ENCODE data around the gene SLC4A2.

SLC4A2 gene

DNA sequence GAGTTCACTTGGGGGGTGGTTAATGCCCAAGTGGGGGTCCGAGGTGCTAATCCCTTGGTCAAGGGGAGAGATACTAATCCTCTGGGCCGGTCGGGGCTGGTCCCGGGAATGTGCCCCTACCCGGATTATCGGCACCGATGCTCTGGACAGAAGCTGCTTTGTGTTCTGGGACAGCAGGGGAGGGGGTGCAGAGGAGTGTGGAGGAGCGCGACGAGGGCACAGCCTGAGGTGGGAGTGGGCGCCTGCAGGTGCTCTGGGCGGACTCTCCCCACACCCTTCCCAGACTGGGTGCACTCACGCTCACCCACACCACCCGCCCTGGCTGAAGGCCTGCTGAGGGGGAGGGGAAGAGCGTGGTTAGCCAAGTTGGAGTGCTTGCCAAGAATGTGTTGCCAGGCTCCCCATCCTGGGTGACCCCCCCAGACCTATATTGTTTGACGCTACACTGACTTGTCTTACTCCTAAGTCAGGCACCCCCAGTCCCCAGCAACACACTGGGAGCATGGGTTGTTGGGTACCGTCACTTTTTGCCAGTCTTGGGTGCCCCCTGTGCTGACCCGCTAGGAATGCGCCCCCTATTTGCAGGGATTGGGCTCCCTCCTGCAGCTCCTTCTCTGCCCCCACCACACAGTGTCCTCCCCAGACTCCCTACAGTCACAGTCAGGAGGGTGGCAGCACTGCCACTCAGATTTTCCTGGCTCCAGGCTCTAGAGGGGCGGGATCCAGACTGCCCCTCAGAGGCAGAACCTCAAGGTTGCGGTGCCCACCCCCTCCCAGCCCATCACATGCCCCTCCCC, 1.2 kb downstream of the SLC4A2 start:
- peaks cover 23 to 49% of the 10 kb centered on the region in 2 donors for H3K4me1 ChIP-seq (ENCODE audit: control insufficient read depth in 1 of 2, insufficient read depth in 2 of 2, low read length in 2 of 2)
- peaks cover 12 to 13% of the 10 kb centered on the region in 2 donors for H3K36me3 ChIP-seq (ENCODE audit: control insufficient read depth in 1 of 2, insufficient read depth in 2 of 2, low read length in 2 of 2)

DNA sequence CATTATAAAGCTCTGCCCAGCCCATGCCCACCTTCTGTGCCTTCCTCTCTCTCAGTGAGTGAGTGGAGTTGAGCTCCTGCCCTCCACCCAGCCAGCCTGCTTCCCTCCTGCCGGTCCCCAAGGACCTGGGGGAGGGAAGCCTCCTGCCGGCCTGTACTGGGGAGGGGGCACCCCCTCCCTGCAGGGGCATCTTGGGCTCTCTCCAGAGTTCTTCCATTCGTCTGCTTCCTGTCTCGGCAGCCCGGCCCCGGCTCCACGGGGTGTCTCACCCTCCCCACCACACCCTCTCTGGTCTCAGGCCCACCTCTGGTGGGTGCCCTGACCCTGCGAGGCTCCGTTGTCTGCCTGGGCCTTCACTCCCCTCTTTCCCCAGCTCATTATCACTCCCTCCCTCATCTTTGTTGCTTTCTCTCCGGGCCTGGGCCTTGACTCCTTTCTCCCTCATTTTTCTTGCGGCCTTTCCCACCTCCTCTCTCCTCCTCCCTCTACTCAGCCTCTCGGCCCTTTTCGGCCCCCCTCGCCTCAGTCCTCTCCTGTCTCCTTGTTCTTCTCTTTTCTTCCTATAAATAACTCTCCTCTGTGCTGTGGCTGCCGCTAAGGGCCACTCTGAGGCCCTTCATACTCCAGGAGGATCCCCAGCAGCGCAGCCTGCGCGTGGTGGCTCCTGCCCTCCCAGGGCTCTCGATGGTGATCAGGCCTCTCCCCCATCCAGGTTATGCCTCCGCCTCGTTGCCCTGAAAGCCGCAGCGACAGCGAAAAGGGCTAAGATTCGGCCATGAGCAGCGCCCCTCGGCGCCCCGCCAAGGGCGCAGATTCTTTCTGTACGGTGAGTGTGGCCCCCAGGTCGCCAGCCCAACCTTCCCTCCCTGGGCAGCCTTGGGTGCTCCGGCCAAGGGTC, 2.1 kb downstream of the SLC4A2 start:
- peaks cover 15 to 22% of the 10 kb centered on the region in 2 donors for H3K36me3 ChIP-seq (ENCODE audit: control insufficient read depth in 1 of 2, insufficient read depth in 2 of 2, low read length in 2 of 2)
- no peaks in the 10 kb centered on the region for H3K9me3 ChIP-seq (ENCODE audit: control insufficient read depth in 1 of 2, low read length in 2 of 2)
- H3K4me1 ChIP-seq (ENCODE audit: control insufficient read depth in 1 of 2, insufficient read depth in 2 of 2, low read length in 2 of 2) = peaks cover 23 to 49% of the 10 kb centered on the region in 2 donors
- H3K4me3 ChIP-seq (ENCODE audit: low read depth in 1 of 2, low read length in 2 of 2) = peak overlapping the region; percentile 92 to 93
- no peaks in the 10 kb centered on the region for H3K27me3 ChIP-seq (ENCODE audit: low read depth, low read length)
- H3K27ac ChIP-seq (ENCODE audit: low read length) = no peak overlapping the region

More for the DNA sequence above, 1.2 kb downstream of the SLC4A2 start:
- peak overlapping the region; percentile 92 to 93 for H3K4me3 ChIP-seq (ENCODE audit: low read depth in 1 of 2, low read length in 2 of 2)
- H3K27me3 ChIP-seq (ENCODE audit: low read depth, low read length) = no peaks in the 10 kb centered on the region
- peak overlapping the region; percentile 51 for H3K27ac ChIP-seq (ENCODE audit: low read length)
- H3K9me3 ChIP-seq (ENCODE audit: control insufficient read depth in 1 of 2, low read length in 2 of 2) = no peaks in the 10 kb centered on the region

DNA sequence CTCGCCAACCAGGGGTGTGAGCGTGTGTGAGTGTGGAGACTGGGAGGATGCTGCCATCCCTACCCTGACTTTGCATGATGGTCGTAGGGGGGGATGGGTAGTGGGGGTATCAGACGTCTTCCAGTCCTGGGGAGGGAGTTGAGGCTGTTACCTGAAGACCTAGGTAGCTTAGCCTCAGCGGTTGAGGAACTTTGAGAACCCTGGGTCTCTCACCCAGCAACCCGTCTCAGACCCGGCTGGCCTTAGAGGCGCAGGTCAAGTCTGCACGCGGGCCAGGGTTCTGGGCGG, 2.7 kb downstream of the SLC4A2 start:
- Histone ChIP-seq H3K4me1 (ENCODE audit: control insufficient read depth in 1 of 2, insufficient read depth in 2 of 2, low read length in 2 of 2) (peaks cover 22 to 44% of the 10 kb centered on the region in 2 donors), H3K27me3 (ENCODE audit: low read depth, low read length) (no peaks in the 10 kb centered on the region), H3K36me3 (ENCODE audit: control insufficient read depth in 1 of 2, insufficient read depth in 2 of 2, low read length in 2 of 2) (peaks cover 15 to 28% of the 10 kb centered on the region in 2 donors), H3K27ac (ENCODE audit: low read length) (no peak overlapping the region), H3K4me3 (ENCODE audit: low read depth in 1 of 2, low read length in 2 of 2) (peak overlapping the region in 1 of 2 donors; percentile 92), H3K9me3 (ENCODE audit: control insufficient read depth in 1 of 2, low read length in 2 of 2) (no peaks in the 10 kb centered on the region)

GRCh38 chr7:151062399-151063211, 3.2 kb downstream of the SLC4A2 start:
- Histone ChIP-seq H3K4me3 (ENCODE audit: low read depth in 1 of 2, low read length in 2 of 2) (peak overlapping the region; percentile 44 to 45), H3K27me3 (ENCODE audit: low read depth, low read length) (no peaks in the 10 kb centered on the region), H3K9me3 (ENCODE audit: control insufficient read depth in 1 of 2, low read length in 2 of 2) (no peaks in the 10 kb centered on the region), H3K27ac (ENCODE audit: low read length) (peak overlapping the region; percentile 45), H3K4me1 (ENCODE audit: control insufficient read depth in 1 of 2, insufficient read depth in 2 of 2, low read length in 2 of 2) (peaks cover 20 to 40% of the 10 kb centered on the region in 2 donors), H3K36me3 (ENCODE audit: control insufficient read depth in 1 of 2, insufficient read depth in 2 of 2, low read length in 2 of 2) (peaks cover 20 to 33% of the 10 kb centered on the region in 2 donors)

- Histone ChIP-seq H3K4me1 (ENCODE audit: control insufficient read depth in 1 of 2, insufficient read depth in 2 of 2, low read length in 2 of 2) (peaks cover 20 to 39% of the 10 kb centered on the region in 2 donors), H3K9me3 (ENCODE audit: control insufficient read depth in 1 of 2, low read length in 2 of 2) (no peaks in the 10 kb centered on the region), H3K4me3 (ENCODE audit: low read depth in 1 of 2, low read length in 2 of 2) (no peak overlapping the region), H3K27ac (ENCODE audit: low read length) (no peak overlapping the region), H3K27me3 (ENCODE audit: low read depth, low read length) (no peaks in the 10 kb centered on the region), H3K36me3 (ENCODE audit: control insufficient read depth in 1 of 2, insufficient read depth in 2 of 2, low read length in 2 of 2) (peaks cover 26 to 39% of the 10 kb centered on the region in 2 donors)
Measured at GRCh38 chr7:151063212-151063561, 3.8 kb downstream of the SLC4A2 start.

DNA sequence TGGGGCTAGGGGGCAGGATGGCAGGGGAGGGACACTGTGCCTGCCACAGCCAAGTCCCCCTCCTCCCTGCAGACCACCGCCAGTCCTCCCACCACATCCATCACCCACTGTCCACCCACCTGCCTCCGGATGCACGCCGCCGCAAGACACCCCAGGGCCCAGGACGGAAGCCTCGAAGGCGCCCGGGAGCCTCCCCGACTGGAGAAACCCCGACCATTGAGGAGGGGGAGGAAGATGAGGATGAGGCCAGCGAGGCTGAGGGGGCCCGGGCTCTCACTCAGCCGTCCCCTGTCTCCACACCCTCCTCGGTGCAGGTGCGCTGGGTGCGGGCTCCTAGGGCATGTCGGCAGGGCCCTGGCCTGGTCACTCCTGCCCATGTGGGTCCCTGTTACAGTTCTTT, 5.1 kb downstream of the SLC4A2 start:
- H3K27ac ChIP-seq (ENCODE audit: low read length) = no peak overlapping the region
- H3K9me3 ChIP-seq (ENCODE audit: control insufficient read depth in 1 of 2, low read length in 2 of 2) = no peaks in the 10 kb centered on the region
- H3K27me3 ChIP-seq (ENCODE audit: low read depth, low read length) = no peaks in the 10 kb centered on the region
- H3K4me1 ChIP-seq (ENCODE audit: control insufficient read depth in 1 of 2, insufficient read depth in 2 of 2, low read length in 2 of 2) = peaks cover 12 to 29% of the 10 kb centered on the region in 2 donors
- H3K36me3 ChIP-seq (ENCODE audit: control insufficient read depth in 1 of 2, insufficient read depth in 2 of 2, low read length in 2 of 2) = peaks cover 31 to 50% of the 10 kb centered on the region in 2 donors
- no peak overlapping the region for H3K4me3 ChIP-seq (ENCODE audit: low read depth in 1 of 2, low read length in 2 of 2)

DNA sequence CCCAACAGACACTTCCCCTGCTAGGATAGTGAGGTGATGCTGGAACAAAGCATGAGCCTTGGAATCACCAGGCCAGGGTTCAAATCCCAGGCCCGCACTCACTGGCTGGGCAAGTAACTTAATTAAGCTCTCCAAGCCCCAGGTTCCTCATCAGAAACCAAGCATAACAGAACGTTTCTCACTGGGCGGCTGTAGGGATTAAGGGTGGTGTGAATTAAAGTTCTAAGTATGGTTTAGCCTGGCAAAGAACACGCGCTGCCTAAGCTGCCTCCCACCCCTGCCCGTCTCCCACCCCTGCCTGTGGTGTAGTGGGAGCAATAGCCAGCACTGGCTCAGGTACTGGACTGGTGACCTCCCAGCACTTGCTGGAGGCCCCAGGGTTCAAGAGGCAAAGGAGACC, 5.6 kb downstream of the SLC4A2 start:
- Histone ChIP-seq H3K27ac (ENCODE audit: low read length) (no peak overlapping the region), H3K9me3 (ENCODE audit: control insufficient read depth in 1 of 2, low read length in 2 of 2) (no peaks in the 10 kb centered on the region), H3K27me3 (ENCODE audit: low read depth, low read length) (no peaks in the 10 kb centered on the region), H3K4me1 (ENCODE audit: control insufficient read depth in 1 of 2, insufficient read depth in 2 of 2, low read length in 2 of 2) (peaks cover 12 to 29% of the 10 kb centered on the region in 2 donors), H3K36me3 (ENCODE audit: control insufficient read depth in 1 of 2, insufficient read depth in 2 of 2, low read length in 2 of 2) (peaks cover 34 to 56% of the 10 kb centered on the region in 2 donors), H3K4me3 (ENCODE audit: low read depth in 1 of 2, low read length in 2 of 2) (no peak overlapping the region)

DNA sequence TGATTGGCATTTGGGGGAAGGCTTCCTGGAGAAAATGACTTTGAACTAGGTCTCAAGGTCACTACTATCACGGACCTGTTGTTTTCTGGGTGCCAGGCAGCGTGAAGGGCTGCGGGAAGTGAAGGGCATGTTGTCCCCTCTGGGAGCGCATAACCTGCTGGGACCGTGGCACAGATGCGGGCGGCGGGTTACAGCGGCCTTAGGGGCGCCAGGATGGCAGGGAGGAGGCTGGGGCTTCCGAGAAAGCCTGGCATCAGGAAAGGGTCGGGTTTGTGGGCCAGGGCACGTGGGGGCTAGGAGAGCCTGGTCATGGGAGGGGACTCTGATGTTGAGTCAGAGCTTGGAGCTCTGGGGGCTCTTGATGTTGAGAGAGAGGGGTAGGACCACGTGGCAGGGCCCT, 6.1 kb downstream of the SLC4A2 start:
- Histone ChIP-seq H3K4me3 (ENCODE audit: low read depth in 1 of 2, low read length in 2 of 2) (no peak overlapping the region), H3K27me3 (ENCODE audit: low read depth, low read length) (no peaks in the 10 kb centered on the region), H3K4me1 (ENCODE audit: control insufficient read depth in 1 of 2, insufficient read depth in 2 of 2, low read length in 2 of 2) (peaks cover 12 to 24% of the 10 kb centered on the region in 2 donors), H3K36me3 (ENCODE audit: control insufficient read depth in 1 of 2, insufficient read depth in 2 of 2, low read length in 2 of 2) (peaks cover 39 to 61% of the 10 kb centered on the region in 2 donors), H3K27ac (ENCODE audit: low read length) (no peak overlapping the region), H3K9me3 (ENCODE audit: control insufficient read depth in 1 of 2, low read length in 2 of 2) (no peaks in the 10 kb centered on the region)

GRCh38 chr7:151066273-151066974, 7.0 kb downstream of the SLC4A2 start:
- H3K36me3 ChIP-seq (ENCODE audit: control insufficient read depth in 1 of 2, insufficient read depth in 2 of 2, low read length in 2 of 2) = peaks cover 45 to 70% of the 10 kb centered on the region in 2 donors
- peaks cover 7 to 15% of the 10 kb centered on the region in 2 donors for H3K4me1 ChIP-seq (ENCODE audit: control insufficient read depth in 1 of 2, insufficient read depth in 2 of 2, low read length in 2 of 2)
- no peak overlapping the region for H3K27ac ChIP-seq (ENCODE audit: low read length)
- no peaks in the 10 kb centered on the region for H3K27me3 ChIP-seq (ENCODE audit: low read depth, low read length)
- no peak overlapping the region for H3K4me3 ChIP-seq (ENCODE audit: low read depth in 1 of 2, low read length in 2 of 2)
- H3K9me3 ChIP-seq (ENCODE audit: control insufficient read depth in 1 of 2, low read length in 2 of 2) = no peaks in the 10 kb centered on the region

DNA sequence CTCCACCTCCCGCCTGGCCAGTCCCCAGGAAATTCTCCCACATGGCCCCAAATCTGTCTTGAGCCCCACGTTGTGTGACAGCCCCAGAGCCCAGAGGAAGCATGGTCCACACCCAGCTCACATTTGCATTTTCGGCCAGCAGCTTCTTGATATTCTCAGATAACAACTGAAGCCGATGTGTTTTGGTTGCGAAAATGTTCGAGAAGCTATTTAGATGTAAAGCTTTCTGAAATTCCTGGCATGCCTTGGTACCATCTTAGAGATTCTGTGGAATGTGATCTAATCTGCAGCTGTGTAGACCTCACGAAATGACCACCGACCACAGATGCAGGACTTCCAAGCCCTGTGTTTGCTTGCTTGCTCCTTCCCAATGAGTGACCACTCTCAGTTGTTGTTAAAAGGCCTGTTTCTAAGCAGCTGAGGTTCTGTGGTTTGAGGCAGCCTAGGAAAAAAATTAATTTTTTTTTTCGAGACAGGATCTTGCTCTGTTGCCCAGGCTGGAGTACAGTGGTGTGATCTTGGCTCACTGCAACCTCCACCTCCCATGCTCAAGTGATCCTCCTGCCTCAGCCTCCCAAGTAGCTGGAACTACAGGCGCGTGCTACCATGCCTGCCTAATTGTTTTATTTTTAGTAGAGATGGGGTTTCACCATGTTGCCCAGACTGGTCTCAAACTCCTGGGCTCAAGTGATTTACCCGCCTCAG, 8.8 kb downstream of the SLC4A2 start:
- H3K4me1 ChIP-seq (ENCODE audit: control insufficient read depth in 1 of 2, insufficient read depth in 2 of 2, low read length in 2 of 2) = no peaks in the 10 kb centered on the region
- no peak overlapping the region for H3K4me3 ChIP-seq (ENCODE audit: low read depth in 1 of 2, low read length in 2 of 2)
- no peaks in the 10 kb centered on the region for H3K9me3 ChIP-seq (ENCODE audit: control insufficient read depth in 1 of 2, low read length in 2 of 2)
- H3K36me3 ChIP-seq (ENCODE audit: control insufficient read depth in 1 of 2, insufficient read depth in 2 of 2, low read length in 2 of 2) = peaks cover 45 to 80% of the 10 kb centered on the region in 2 donors
- H3K27me3 ChIP-seq (ENCODE audit: low read depth, low read length) = no peaks in the 10 kb centered on the region
- H3K27ac ChIP-seq (ENCODE audit: low read length) = no peak overlapping the region

All from muscle layer of duodenum (tissue), 2 donors.